NCI-H1092 (cell line): ENCODE results near the gene CD80.
A peak's percentile ranks its signal among the peaks of the same experiment; 100 is the strongest.

Source experiments
- DNase-seq: peaks from one replicate; lab custom pipeline; 2025; lab: John Stamatoyannopoulos, UW

The CD80 gene

DNA sequence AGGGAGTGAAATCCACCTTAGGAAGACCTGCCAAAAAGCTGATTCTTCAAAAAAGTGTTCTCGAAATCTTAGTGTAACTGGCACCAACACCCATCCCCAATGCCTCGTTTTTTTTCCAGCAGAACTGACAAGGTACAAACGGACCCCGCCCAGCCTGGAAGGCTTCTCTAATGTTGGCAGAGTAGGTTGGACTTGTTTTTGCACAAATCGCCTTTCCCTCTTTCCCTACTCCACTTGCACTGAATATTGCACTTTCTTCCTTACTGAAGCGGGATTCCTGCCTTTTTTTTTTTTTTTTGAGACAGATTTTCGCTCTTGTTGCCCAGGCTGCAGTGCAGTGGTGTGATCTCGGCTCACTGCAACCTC lies 61.6 kb downstream of the CD80 start:
- DNase-seq, result peak; percentile 5

GRCh38 chr3:119494597-119494996 lies 64.8 kb downstream of the CD80 start:
- DNase-seq, result no peak

- DNase-seq, result no peak
Measured at GRCh38 chr3:119492810-119493209, 66.6 kb downstream of the CD80 start.

GRCh38 chr3:119492128-119492527 lies 67.3 kb downstream of the CD80 start:
- DNase-seq, result no peak

DNA sequence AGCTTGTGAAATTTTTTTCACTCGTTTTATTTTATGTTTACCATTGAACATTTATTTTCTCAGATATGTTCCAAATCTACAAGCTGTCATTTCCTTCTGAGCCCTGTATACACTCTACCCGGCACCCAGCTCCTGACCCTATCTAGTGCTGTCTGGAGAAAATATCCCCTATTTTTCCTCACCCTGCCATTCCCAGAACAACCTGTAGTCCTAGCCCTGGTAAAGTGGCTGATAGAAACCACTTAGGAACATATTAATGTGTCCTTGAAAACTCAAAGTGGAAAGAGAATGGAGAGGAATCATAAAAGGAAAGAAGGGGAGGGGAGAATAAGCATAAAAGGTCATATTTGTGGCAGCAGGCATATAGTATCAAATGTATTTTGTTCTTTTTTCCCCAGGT lies 69.3 kb downstream of the CD80 start:
- no peak for DNase-seq

DNA sequence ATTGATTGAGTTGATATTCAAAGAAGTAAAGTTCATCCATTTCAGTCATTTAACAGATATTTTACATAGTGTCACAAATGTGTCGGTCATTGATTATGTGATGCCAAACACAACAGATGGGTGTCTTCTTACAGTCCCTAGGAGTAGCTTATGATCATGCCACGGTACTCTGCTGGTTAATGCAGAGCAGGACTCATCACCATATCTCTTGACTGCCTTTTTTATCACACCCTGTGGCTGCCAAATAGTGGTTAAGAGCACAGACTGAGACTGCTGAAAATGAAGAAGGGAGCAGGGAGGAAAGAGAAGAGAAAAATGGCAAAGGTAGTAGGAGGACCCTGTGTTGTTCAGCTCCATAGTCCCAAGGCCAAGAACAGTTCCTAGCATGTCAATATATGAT lies 73.9 kb downstream of the CD80 start:
- DNase-seq, result no peak

GRCh38 chr3:119483101-119483500 lies 76.3 kb downstream of the CD80 start:
- DNase-seq, result no peak

DNA sequence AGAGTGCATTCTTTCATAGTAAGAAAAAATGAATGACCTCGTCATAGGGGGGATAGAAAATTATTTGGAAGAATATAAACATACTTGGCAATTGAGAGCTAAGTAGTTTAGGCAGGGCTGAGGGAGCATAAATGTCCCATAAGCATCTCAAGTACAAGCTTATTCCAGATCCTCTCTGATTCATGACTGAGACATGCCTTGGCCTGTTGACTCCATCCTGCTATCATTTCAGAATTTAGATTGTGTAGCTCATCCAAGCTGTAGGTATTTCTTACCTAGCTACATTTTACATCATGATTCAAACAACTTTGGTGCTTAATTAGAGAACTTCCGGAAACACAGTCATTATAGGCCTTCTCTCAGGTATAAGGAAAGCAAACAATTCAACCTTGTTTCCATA lies 78.3 kb downstream of the CD80 start:
- no peak for DNase-seq
